Measurements from ENCODE around the gene ARHGAP33. TPM values are rescaled to one million over a fixed set of nuclear protein-coding genes. Genes with fewer than 3 reads are reported as not detected.

ARHGAP33 gene, protein sequence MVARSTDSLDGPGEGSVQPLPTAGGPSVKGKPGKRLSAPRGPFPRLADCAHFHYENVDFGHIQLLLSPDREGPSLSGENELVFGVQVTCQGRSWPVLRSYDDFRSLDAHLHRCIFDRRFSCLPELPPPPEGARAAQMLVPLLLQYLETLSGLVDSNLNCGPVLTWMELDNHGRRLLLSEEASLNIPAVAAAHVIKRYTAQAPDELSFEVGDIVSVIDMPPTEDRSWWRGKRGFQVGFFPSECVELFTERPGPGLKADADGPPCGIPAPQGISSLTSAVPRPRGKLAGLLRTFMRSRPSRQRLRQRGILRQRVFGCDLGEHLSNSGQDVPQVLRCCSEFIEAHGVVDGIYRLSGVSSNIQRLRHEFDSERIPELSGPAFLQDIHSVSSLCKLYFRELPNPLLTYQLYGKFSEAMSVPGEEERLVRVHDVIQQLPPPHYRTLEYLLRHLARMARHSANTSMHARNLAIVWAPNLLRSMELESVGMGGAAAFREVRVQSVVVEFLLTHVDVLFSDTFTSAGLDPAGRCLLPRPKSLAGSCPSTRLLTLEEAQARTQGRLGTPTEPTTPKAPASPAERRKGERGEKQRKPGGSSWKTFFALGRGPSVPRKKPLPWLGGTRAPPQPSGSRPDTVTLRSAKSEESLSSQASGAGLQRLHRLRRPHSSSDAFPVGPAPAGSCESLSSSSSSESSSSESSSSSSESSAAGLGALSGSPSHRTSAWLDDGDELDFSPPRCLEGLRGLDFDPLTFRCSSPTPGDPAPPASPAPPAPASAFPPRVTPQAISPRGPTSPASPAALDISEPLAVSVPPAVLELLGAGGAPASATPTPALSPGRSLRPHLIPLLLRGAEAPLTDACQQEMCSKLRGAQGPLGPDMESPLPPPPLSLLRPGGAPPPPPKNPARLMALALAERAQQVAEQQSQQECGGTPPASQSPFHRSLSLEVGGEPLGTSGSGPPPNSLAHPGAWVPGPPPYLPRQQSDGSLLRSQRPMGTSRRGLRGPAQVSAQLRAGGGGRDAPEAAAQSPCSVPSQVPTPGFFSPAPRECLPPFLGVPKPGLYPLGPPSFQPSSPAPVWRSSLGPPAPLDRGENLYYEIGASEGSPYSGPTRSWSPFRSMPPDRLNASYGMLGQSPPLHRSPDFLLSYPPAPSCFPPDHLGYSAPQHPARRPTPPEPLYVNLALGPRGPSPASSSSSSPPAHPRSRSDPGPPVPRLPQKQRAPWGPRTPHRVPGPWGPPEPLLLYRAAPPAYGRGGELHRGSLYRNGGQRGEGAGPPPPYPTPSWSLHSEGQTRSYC
- 2.1 and 2.3 TPM in 2 replicates for total RNA-seq
- polyA plus RNA-seq: 0.58 and 1.7 TPM in 2 replicates
- polyA plus RNA-seq (2012): 1.8 and 7.2 TPM in 2 replicates
- polyA minus RNA-seq (ENCODE audit: low replicate concordance): 5.2 and 9.7 TPM in 2 replicates

DNA sequence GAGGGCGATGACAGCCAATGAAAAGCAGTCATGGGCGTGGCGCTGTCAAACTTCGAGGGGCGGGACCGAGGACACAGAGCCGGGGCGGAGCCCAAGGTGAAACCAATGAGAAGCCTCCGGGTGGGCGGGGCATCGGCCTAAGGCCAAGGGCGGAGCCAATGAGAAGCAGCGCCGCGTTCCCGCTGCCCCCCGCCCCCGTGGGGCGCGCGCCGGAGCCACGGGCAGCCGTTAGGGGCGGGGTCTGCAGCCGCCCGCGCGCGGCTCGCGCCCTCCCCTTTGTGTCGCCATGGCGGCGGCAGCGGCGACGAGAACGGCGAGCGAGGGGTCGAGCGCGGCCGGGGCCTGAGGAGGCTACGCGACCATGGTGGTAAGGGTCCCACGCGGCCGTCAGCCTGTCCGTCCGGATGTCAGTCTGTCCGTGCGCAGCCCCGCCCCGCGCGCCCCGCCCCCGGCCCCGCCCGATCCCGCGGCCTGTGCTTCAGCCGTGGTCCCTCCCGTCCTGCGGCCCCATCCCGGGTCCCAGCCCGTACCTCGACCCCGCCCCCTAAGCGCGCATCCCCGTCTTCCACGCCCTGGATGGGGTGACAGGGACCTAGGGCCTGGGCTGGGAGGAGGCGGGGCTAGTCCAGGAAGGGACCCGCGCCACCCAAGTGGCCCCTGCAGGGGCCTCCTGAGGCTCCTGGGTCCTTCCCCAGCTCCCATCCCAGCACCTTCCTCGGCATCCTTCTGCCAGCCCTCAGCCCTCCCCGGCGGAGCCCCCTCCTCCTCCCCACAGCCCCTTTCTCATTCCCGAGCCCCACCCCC, at the start of gene ARHGAP33:
Gene ARHGAP33 (plus strand): TSS at position 267 of the 804 bp plus-strand sequence. CDS start 95 bp downstream, at position 362.
- H3K27ac ChIP-seq (ENCODE audit: insufficient read depth, low read length): peak within 1 kb of the TSS; percentile 20
- TF ChIP-seq CTCF (conservative IDR thresholded peaks at IDR 0.05 in 1 of 2, IDR thresholded peaks at IDR 0.05 in 1 of 2; ENCODE audit: low read depth in 1 of 2, low read length in 2 of 2): no peak
- TF ChIP-seq EZH2 (IDR thresholded peaks at IDR 0.05; ENCODE audit: low read length, missing control alignments): no peak
- H3K79me2 ChIP-seq (ENCODE audit: control insufficient read depth, insufficient read depth, low read length): peaks cover 3% of the 10 kb centered on the region

GRCh38 chr19:35727053-35727955, 48.1 kb upstream of the ARHGAP33 start:
- H3K79me2 ChIP-seq (ENCODE audit: control insufficient read depth, insufficient read depth, low read length): no peaks in the 10 kb centered on the region
- no peak overlapping the region for H3K4me2 ChIP-seq (ENCODE audit: extremely low read depth, insufficient read depth, low read length)
- no peak for DNase-seq (ENCODE audit: low read depth in 2 of 2)
- no peak overlapping the region for H3K27ac ChIP-seq (ENCODE audit: insufficient read depth, low read length)
- H3K27me3 ChIP-seq (ENCODE audit: control insufficient read depth, insufficient read depth, low read length): no peaks in the 10 kb centered on the region
- H3K9ac ChIP-seq (ENCODE audit: insufficient read depth, low read length): no peak overlapping the region
- no peak overlapping the region for H3K4me3 ChIP-seq (replicated peaks in 1 of 4; ENCODE audit: control extremely low read depth in 1 of 4, insufficient read depth in 1 of 4, low read depth in 3 of 4, low read length in 4 of 4)
- H3K4me1 ChIP-seq (ENCODE audit: control insufficient read depth, extremely low read depth, insufficient read depth, low read length): no peaks in the 10 kb centered on the region
- no peak overlapping the region for H2AFZ ChIP-seq (ENCODE audit: low read length)
- H4K20me1 ChIP-seq (ENCODE audit: control insufficient read depth, extremely low read depth, insufficient read depth, low read length): no peaks in the 10 kb centered on the region
- TF ChIP-seq CTCF (conservative IDR thresholded peaks at IDR 0.05 in 1 of 2, IDR thresholded peaks at IDR 0.05 in 1 of 2; ENCODE audit: low read depth in 1 of 2, low read length in 2 of 2): no peak
- no peak for TF ChIP-seq EZH2 (IDR thresholded peaks at IDR 0.05; ENCODE audit: low read length, missing control alignments)
- H3K9me3 ChIP-seq (ENCODE audit: control insufficient read depth, insufficient read depth, low read depth, low read length): no peaks in the 10 kb centered on the region
- peaks cover 63% of the 10 kb centered on the region for H3K36me3 ChIP-seq (ENCODE audit: control insufficient read depth, insufficient read depth, low read length)

More for the DNA sequence above, at the start of gene ARHGAP33:
- peak; percentile 90 to 93 for DNase-seq (ENCODE audit: low read depth in 2 of 2)
- H2AFZ ChIP-seq (ENCODE audit: low read length): peak within 1 kb of the TSS; percentile 58
- H4K20me1 ChIP-seq (ENCODE audit: control insufficient read depth, extremely low read depth, insufficient read depth, low read length): no peaks in the 10 kb centered on the region
- peak within 1 kb of the TSS; percentile 60 for H3K9ac ChIP-seq (ENCODE audit: insufficient read depth, low read length)
- H3K27me3 ChIP-seq (ENCODE audit: control insufficient read depth, insufficient read depth, low read length): no peaks in the 10 kb centered on the region
- H3K4me1 ChIP-seq (ENCODE audit: control insufficient read depth, extremely low read depth, insufficient read depth, low read length): peaks cover 4% of the 10 kb centered on the region
- H3K36me3 ChIP-seq (ENCODE audit: control insufficient read depth, insufficient read depth, low read length): no peaks in the 10 kb centered on the region
- no peaks in the 10 kb centered on the region for H3K9me3 ChIP-seq (ENCODE audit: control insufficient read depth, insufficient read depth, low read depth, low read length)
- peak within 1 kb of the TSS; percentile 53 to 72 (median 62) for H3K4me3 ChIP-seq (replicated peaks in 1 of 4; ENCODE audit: control extremely low read depth in 1 of 4, insufficient read depth in 1 of 4, low read depth in 3 of 4, low read length in 4 of 4)
- peak within 1 kb of the TSS; percentile 80 for H3K4me2 ChIP-seq (ENCODE audit: extremely low read depth, insufficient read depth, low read length)
